GM23248 (cell line): ENCODE measurements around the gene LMO1. TPM values are rescaled to one million over a fixed set of nuclear protein-coding genes. Genes with fewer than 3 reads are reported as not detected.

Experiments
- DNase-seq: peaks from one replicate; pipeline ENCODE4 v3.0.0-alpha.2; 2015
- H2AFZ ChIP-seq: fragments of 200-600 bp; sonication (generic); 2 replicates; pipeline ENCODE4 v1.6.1; 2016; ENCODE audit warnings: antibody characterized with exemption
- H3F3A ChIP-seq: fragments of 200-600 bp; sonication (generic); 2 replicates; pipeline ENCODE4 v1.6.1; 2016; ENCODE audit warnings: mild to moderate bottlenecking, antibody characterized with exemption, mixed run types; ENCODE audit not compliant: insufficient read depth
- H3K27ac ChIP-seq: fragments of 200-600 bp; sonication (generic); 2 replicates; pipeline ENCODE4 v1.5.1; 2016; ENCODE audit warnings: mild to moderate bottlenecking
- H3K27me3 ChIP-seq: fragments of 200-600 bp; sonication (generic); replicated peaks from 2 replicates; pipeline ENCODE4 v1.6.1; 2016; ENCODE audit warnings: mild to moderate bottlenecking; ENCODE audit not compliant: insufficient read depth
- H3K36me3 ChIP-seq: fragments of 200-600 bp; sonication (generic); 2 replicates; pipeline ENCODE4 v1.6.1; 2016; ENCODE audit warnings: low read depth, mild to moderate bottlenecking
- H3K4me1 ChIP-seq: fragments of 200-600 bp; sonication (generic); 2 replicates; pipeline ENCODE4 v1.6.1; 2016; ENCODE audit warnings: mild to moderate bottlenecking; ENCODE audit not compliant: insufficient read depth
- H3K4me2 ChIP-seq: fragments of 200-600 bp; sonication (generic); one replicate; pipeline ENCODE4 v1.6.1; 2016; ENCODE audit warnings: mild to moderate bottlenecking; ENCODE audit not compliant: unreplicated experiment
- H3K4me3 ChIP-seq: fragments of 200-600 bp; sonication (generic); 2 replicates; pipeline ENCODE4 v1.5.1; 2016; ENCODE audit warnings: mild to moderate bottlenecking
- H3K79me2 ChIP-seq: fragments of 200-600 bp; sonication (generic); 2 replicates; pipeline ENCODE4 v1.6.1; 2016; ENCODE audit warnings: mild to moderate bottlenecking; ENCODE audit not compliant: insufficient read depth
- H3K9ac ChIP-seq: fragments of 200-600 bp; sonication (generic); 2 replicates; pipeline ENCODE4 v1.6.1; 2016; ENCODE audit warnings: mild to moderate bottlenecking
- H3K9me2 ChIP-seq: fragments of 200-600 bp; sonication (generic); 2 replicates; pipeline ENCODE4 v1.6.1; 2016; ENCODE audit warnings: mixed run types, mild to moderate bottlenecking, moderate library complexity; ENCODE audit not compliant: insufficient read depth
- H3K9me3 ChIP-seq: fragments of 200-600 bp; sonication (generic); one replicate; pipeline ENCODE4 v1.6.1; 2017; ENCODE audit warnings: low read depth
- H4K20me1 ChIP-seq: fragments of 200-600 bp; sonication (generic); 2 replicates; pipeline ENCODE4 v1.6.0; 2016; ENCODE audit not compliant: insufficient read depth
- EZH2 ChIP-seq: fragments of 200-600 bp; sonication (generic); IDR thresholded peaks from 2 replicates; pipeline ENCODE4 v1.6.1; 2018; ENCODE audit warnings: antibody characterized with exemption, mild to moderate bottlenecking; ENCODE audit not compliant: insufficient read depth, poor library complexity, severe bottlenecking
- EZH2phosphoT487 ChIP-seq: fragments of 200-600 bp; sonication (generic); IDR thresholded peaks from 2 replicates; pipeline ENCODE4 v1.6.1; 2018; ENCODE audit warnings: antibody characterized with exemption, moderate library complexity, mild to moderate bottlenecking, low read depth; ENCODE audit not compliant: insufficient read depth
- WGBS, 2 experiments: methylation state at CpG; one replicate each; pipeline ENCODE4 v1.1.6; 2015 to 2017; ENCODE audit warnings: low lambda C conversion rate in 2 of 2, low coverage in 1 of 2; ENCODE audit errors: missing lambda C conversion rate in 2 of 2; 5-methylcytosine and 5-hydroxymethylcytosine counted together
- in situ Hi-C: fragments of 300-500 bp; cut with MboI; formaldehyde crosslinking; loops from 2 replicates; pipeline ENCODE4 v1.15.0; 2020
- polyA plus RNA-seq: library from polyadenylated mRNA; unstranded; fragments of >200 nt; fragmentation: Nextera tagmentation; extraction: Ambion mirVana; gene quantifications from 2 replicates; pipeline ENCODE4 v1.2.1, GENCODE V29; 2016
- total RNA-seq: library from RNA; depleted of rRNA; stranded (reverse); fragments of >200 nt; shearing (Covaris generic); gene quantifications from 2 replicates; pipeline ENCODE4 v1.2.3, GENCODE V29; 2014

The LMO1 gene
- total and polyA plus RNA-seq, 2 experiments from 2014 or later, result not detected

- no peak overlapping the region for H3K4me3 ChIP-seq
- TF ChIP-seq EZH2, result no peak
- no peak for TF ChIP-seq EZH2phosphoT487
- H3K9me2 ChIP-seq, result no peaks in the 10 kb centered on the region
- H3F3A ChIP-seq, result no peaks in the 10 kb centered on the region
- H3K4me2 ChIP-seq, result no peak overlapping the region
- WGBS, 2 experiments, result 56 to 62% methylated on average over 11 of the region's 11 CpGs
- DNase-seq, result no peak
- H3K9me3 ChIP-seq, result no peaks in the 10 kb centered on the region
- no peaks in the 10 kb centered on the region for H3K36me3 ChIP-seq
- in situ Hi-C loops, result no loop called here
- no peaks in the 10 kb centered on the region for H3K79me2 ChIP-seq
- H3K9ac ChIP-seq, result no peak overlapping the region
- H3K4me1 ChIP-seq, result no peaks in the 10 kb centered on the region
- H3K27me3 ChIP-seq, result peaks cover 20% of the 10 kb centered on the region; the same call in 1 of the 2 replicates
- H3K27ac ChIP-seq, result no peak overlapping the region
- H4K20me1 ChIP-seq, result no peaks in the 10 kb centered on the region
- H2AFZ ChIP-seq, result no peak overlapping the region
Observed at GRCh38 chr11:8218840-8219239, 44.8 kb downstream of the LMO1 start.

- 62 to 68% methylated on average over 4 of the region's 4 CpGs for WGBS, 2 experiments
- H3K9ac ChIP-seq, result no peak overlapping the region
- peaks cover 20% of the 10 kb centered on the region; the same call in 1 of the 2 replicates for H3K27me3 ChIP-seq
- H3K9me2 ChIP-seq, result no peaks in the 10 kb centered on the region
- no peaks in the 10 kb centered on the region for H3K4me1 ChIP-seq
- H3K36me3 ChIP-seq, result no peaks in the 10 kb centered on the region
- no peak overlapping the region for H2AFZ ChIP-seq
- no peak overlapping the region for H3K4me2 ChIP-seq
- H3F3A ChIP-seq, result no peaks in the 10 kb centered on the region
- no peak overlapping the region for H3K27ac ChIP-seq
- no peak overlapping the region for H3K4me3 ChIP-seq
- no peaks in the 10 kb centered on the region for H4K20me1 ChIP-seq
- TF ChIP-seq EZH2 (no peak), EZH2phosphoT487 (no peak)
- in situ Hi-C loops, result no loop called here
- H3K79me2 ChIP-seq, result no peaks in the 10 kb centered on the region
- DNase-seq, result no peak
- H3K9me3 ChIP-seq, result no peaks in the 10 kb centered on the region
Observed at GRCh38 chr11:8218409-8218808, 45.3 kb downstream of the LMO1 start.

- H3K27ac ChIP-seq, result no peak overlapping the region
- no peaks in the 10 kb centered on the region for H3K4me1 ChIP-seq
- no peaks in the 10 kb centered on the region for H3K9me3 ChIP-seq
- no peaks in the 10 kb centered on the region for H3K79me2 ChIP-seq
- H3K36me3 ChIP-seq, result no peaks in the 10 kb centered on the region
- H4K20me1 ChIP-seq, result no peaks in the 10 kb centered on the region
- peaks cover 20% of the 10 kb centered on the region; the same call in 1 of the 2 replicates for H3K27me3 ChIP-seq
- no peak overlapping the region for H2AFZ ChIP-seq
- WGBS, 2 experiments, result 53 to 55% methylated on average over 11 of the region's 11 CpGs
- in situ Hi-C loops, result no loop called here
- no peak overlapping the region for H3K4me2 ChIP-seq
- no peak overlapping the region for H3K4me3 ChIP-seq
- H3K9ac ChIP-seq, result no peak overlapping the region
- H3F3A ChIP-seq, result no peaks in the 10 kb centered on the region
- TF ChIP-seq EZH2 (no peak), EZH2phosphoT487 (no peak)
- no peaks in the 10 kb centered on the region for H3K9me2 ChIP-seq
- DNase-seq, result no peak
Observed at GRCh38 chr11:8217926-8218325, 45.8 kb downstream of the LMO1 start.

- H3K4me3 ChIP-seq, result no peak overlapping the region
- no peaks in the 10 kb centered on the region for H3K4me1 ChIP-seq
- TF ChIP-seq EZH2phosphoT487, result no peak
- TF ChIP-seq EZH2, result no peak
- no peaks in the 10 kb centered on the region for H3K36me3 ChIP-seq
- H3K9ac ChIP-seq, result no peak overlapping the region
- H3F3A ChIP-seq, result no peaks in the 10 kb centered on the region
- H3K79me2 ChIP-seq, result no peaks in the 10 kb centered on the region
- H2AFZ ChIP-seq, result no peak overlapping the region
- in situ Hi-C loops, result no loop called here
- H3K9me3 ChIP-seq, result no peaks in the 10 kb centered on the region
- no peak for DNase-seq
- H4K20me1 ChIP-seq, result no peaks in the 10 kb centered on the region
- 49 to 54% methylated on average over 4 of the region's 4 CpGs for WGBS, 2 experiments
- H3K27me3 ChIP-seq, result peaks cover 20% of the 10 kb centered on the region; the same call in 1 of the 2 replicates
- no peaks in the 10 kb centered on the region for H3K9me2 ChIP-seq
- no peak overlapping the region for H3K4me2 ChIP-seq
- no peak overlapping the region for H3K27ac ChIP-seq
Observed at GRCh38 chr11:8217136-8217535, 46.5 kb downstream of the LMO1 start.

DNA sequence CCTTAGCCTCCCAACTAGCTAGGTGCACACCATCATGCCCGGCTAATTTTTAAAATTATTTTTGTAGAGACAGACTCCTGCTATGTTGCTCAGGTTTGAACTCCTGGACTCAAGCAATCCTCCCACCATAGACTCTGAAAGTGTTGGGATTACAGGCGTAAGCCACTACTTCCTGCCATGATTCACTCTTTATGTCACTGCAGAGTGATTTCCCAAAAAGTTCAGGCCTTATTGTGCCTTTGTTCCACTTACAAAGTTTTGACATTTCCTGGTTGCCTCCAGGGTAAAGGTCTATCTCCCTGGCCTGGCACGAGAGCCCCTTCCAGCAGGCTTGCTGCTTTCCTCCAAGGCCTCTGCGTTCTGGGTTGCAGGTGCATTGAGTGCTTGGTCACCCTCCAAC, 50.3 kb downstream of the LMO1 start:
- Histone ChIP-seq H3K4me1 (no peaks in the 10 kb centered on the region), H3K4me3 (no peak overlapping the region), H3K27me3 (peaks cover 27% of the 10 kb centered on the region; the same call in 1 of the 2 replicates), H4K20me1 (no peaks in the 10 kb centered on the region), H3K9me3 (no peaks in the 10 kb centered on the region), H3K79me2 (no peaks in the 10 kb centered on the region), H3K4me2 (no peak overlapping the region), H3K9me2 (no peaks in the 10 kb centered on the region), H3K9ac (no peak overlapping the region), H2AFZ (no peak overlapping the region), H3K27ac (no peak overlapping the region), H3K36me3 (no peaks in the 10 kb centered on the region), H3F3A (no peaks in the 10 kb centered on the region)
- DNase-seq, result no peak
- no peak for TF ChIP-seq EZH2phosphoT487
- TF ChIP-seq EZH2, result no peak
- WGBS, 2 experiments, result 55 to 67% methylated on average over 4 of the region's 4 CpGs
- in situ Hi-C loops, result no loop called here
